A549 (cell line): Measurements from ENCODE around the gene PIP5KL1.
A peak's percentile ranks its signal among the peaks of the same experiment; 100 is the strongest.

ENCODE experiments used
- BHLHE40 ChIP-seq: IDR thresholded peaks from 2 replicates; pipeline ENCODE4 v1.6.1; 2012; ENCODE audit warnings: low read depth, low read length, inconsistent platforms
- CTCF ChIP-seq: fragments of >200 bp; sonication (Bioruptor Twin); formaldehyde crosslinking; IDR thresholded peaks from 3 replicates; pipeline ENCODE4 v1.5.1; 2016
- EP300 ChIP-seq, 2 experiments: fragments of >200 bp; sonication (Bioruptor Twin); formaldehyde crosslinking; IDR thresholded peaks; 2 replicates in 1 of 2; 3 replicates in 1 of 2; pipeline ENCODE4 v1.6.1; 2016 to 2017
- MAX ChIP-seq: IDR thresholded peaks from 2 replicates; pipeline ENCODE4 v1.6.1; 2012
- MYC ChIP-seq: IDR thresholded peaks from 2 replicates; pipeline ENCODE4 v1.6.1; 2012; ENCODE audit warnings: mild to moderate bottlenecking, inconsistent platforms, low read length, improper control_type of control experiment, borderline replicate concordance
- POLR2A ChIP-seq: IDR thresholded peaks from 2 replicates; pipeline ENCODE4 v1.6.1; 2012; ENCODE audit warnings: mild to moderate bottlenecking, low read length
- TP53 ChIP-seq: fragments of 250-450 bp; sonication (Bioruptor Pico); IDR thresholded peaks from 2 replicates; pipeline ENCODE4 v1.5.0; 2021; ENCODE audit warnings: mild to moderate bottlenecking, moderate library complexity
- USF2 ChIP-seq: fragments of 450-650 bp; IDR thresholded peaks from 2 replicates; pipeline ENCODE4 v1.6.1; 2014; ENCODE audit warnings: antibody characterized with exemption
- ZFP36 ChIP-seq: fragments of 450-650 bp; IDR thresholded peaks from 2 replicates; pipeline ENCODE4 v1.6.1; 2014; ENCODE audit warnings: borderline replicate concordance; ENCODE audit not compliant: partially characterized antibody

- no peak for TF ChIP-seq TP53 (CRISPR knock-in tag)
- no peak for TF ChIP-seq EP300 (IDR thresholded peaks at IDR 0.05)
- peak; percentile 41 for TF ChIP-seq ZFP36
- no peak for TF ChIP-seq CTCF
- no peak for TF ChIP-seq MYC
- TF ChIP-seq POLR2A = no peak
- TF ChIP-seq MAX = no peak
- no peak for TF ChIP-seq USF2
- TF ChIP-seq BHLHE40 = no peak
Observed at GRCh38 chr9:127974001-127974768, 43.6 kb upstream of the PIP5KL1 start.
